ENCODE results near the gene FAM227A. TPM values are rescaled to one million over a fixed set of nuclear protein-coding genes. Genes with fewer than 3 reads are reported as not detected.

Gene FAM227A
- total and polyA plus RNA-seq, 2 donors (not counting 3 experiments of a cell fraction or from before 2014, with no cell fraction given) = 0.58 to 1.9 TPM

DNA sequence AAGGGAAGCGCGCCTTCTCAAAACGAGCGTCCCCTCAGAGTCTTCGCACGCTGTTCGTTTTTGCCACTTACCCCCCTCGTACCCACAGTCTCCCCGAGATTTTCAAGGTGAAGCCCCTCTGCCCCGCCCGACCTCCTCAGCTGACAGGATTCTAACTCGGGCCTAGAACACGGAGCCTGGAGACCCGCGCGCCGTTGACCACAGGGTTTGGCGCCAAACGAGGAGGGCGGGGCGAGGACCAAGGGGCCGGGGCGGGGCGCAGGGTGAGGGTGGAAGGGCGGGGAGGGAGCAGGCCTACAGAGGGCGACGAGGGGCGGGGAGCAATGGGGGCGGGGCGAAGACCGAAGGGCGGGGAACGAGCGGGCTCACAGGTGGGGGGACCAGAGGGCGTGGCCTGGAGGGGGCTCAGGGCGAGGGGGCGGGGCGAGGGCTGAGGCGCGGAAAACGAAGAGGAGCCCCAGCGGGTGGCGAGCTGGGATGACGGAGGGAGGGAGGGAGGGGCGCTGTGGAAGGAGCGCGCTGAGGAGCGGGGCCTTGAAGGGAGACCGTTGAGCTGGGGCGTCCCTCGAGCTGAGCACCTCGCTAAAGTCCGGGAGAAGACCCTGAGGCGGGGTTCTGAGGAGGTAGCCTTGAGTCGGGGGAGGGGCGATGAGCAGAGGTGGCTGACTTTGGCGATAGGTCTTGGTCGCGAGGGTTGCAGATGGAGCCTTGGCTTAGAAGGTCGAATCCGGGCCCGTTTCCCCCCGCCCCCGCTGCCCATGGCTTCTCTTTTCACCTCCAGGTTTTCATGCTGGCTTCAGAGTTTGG lies 86.0 kb downstream of the FAM227A start, which contains the start of gene DMC1:
TSS of gene DMC1 (minus strand) at position 212 of the 807 bp plus-strand sequence. CDS start 1,927 bp downstream, outside the sequence.
- DNase-seq (ENCODE audit: low read depth, low spot score) = peak; percentile 69
- dilution Hi-C loops (cut with MboI; ENCODE audit: extremely low pct_ligation_motif_present, low sequenced_read_pairs) (no loop called here), intact Hi-C loops (cut with micrococcal nuclease) (loop anchor here (1.0 to 10.0 kb wide), 3 partner anchors 65 to 518 kb away; no protein-coding TSS in a partner anchor)
- Histone ChIP-seq H3K9me3 (replicated peaks; ENCODE audit: control insufficient read depth, insufficient read depth, low read length) (no peaks in the 10 kb centered on the region), H4K20me1 (replicated peaks; ENCODE audit: control insufficient read depth, extremely low read depth, insufficient read depth, low read length) (no peaks in the 10 kb centered on the region), H3K4me3 (replicated peaks in 1 of 3; ENCODE audit: insufficient read depth in 1 of 3, low read depth in 1 of 3, low read length in 3 of 3) (peak within 1 kb of the TSS; percentile 19 to 75 (median 60)), H3K4me2 (ENCODE audit: insufficient read depth, low read length) (peak within 1 kb of the TSS; percentile 66), H3K79me2 (ENCODE audit: control insufficient read depth, insufficient read depth, low read length) (no peaks in the 10 kb centered on the region), H3K4me1 (ENCODE audit: control insufficient read depth, extremely low read depth, insufficient read depth, low read length) (peaks cover 7% of the 10 kb centered on the region), H3K27ac (ENCODE audit: insufficient read depth, low read depth, low read length) (no peak within 1 kb of the TSS), H2AFZ (ENCODE audit: low read depth, low read length) (peak within 1 kb of the TSS; percentile 91), H3K9me1 (replicated peaks; ENCODE audit: control insufficient read depth, extremely low read depth, insufficient read depth, low read length) (no peaks in the 10 kb centered on the region), H3K27me3 (ENCODE audit: control insufficient read depth in 2 of 2, insufficient read depth in 2 of 2, low read length in 2 of 2) (peaks cover 0 to 2% of the 10 kb centered on the region in 2 experiments), H3K9ac (replicated peaks; ENCODE audit: extremely low read depth, insufficient read depth, low read length) (peak within 1 kb of the TSS; percentile 75), H3K36me3 (ENCODE audit: control insufficient read depth in 2 of 2, extremely low read depth in 1 of 2, insufficient read depth in 2 of 2, low read length in 2 of 2) (no peaks in the 10 kb centered on the region)
- peak; percentile 74 for FAIRE-seq
- no TSS peak for BruUV-seq (replicated peaks)
- ChIA-PET POLR2A (interaction anchor here (0.7 kb wide), 1 partner anchor 81 kb away, joined by 3 read pairs; no protein-coding TSS in a partner anchor), CTCF (interaction anchor here (0.7 to 6.8 kb wide), 5 partner anchors 12 to 518 kb away, joined by 3 to 76 read pairs (median 4); no protein-coding TSS in a partner anchor)
- no peak for TF ChIP-seq POLR2AphosphoS5 (IDR thresholded peaks at IDR 0.05; ENCODE audit: insufficient read depth, low read depth, low read length)
- TF ChIP-seq GATA2 (IDR thresholded peaks at IDR 0.05; ENCODE audit: insufficient read depth, insufficient read length, low read depth, low read length) = no peak
- no peak for TF ChIP-seq EZH2 (IDR thresholded peaks at IDR 0.05; ENCODE audit: borderline replicate concordance, low read depth, low read length, severe bottlenecking)
- TF ChIP-seq POLR2A (IDR thresholded peaks at IDR 0.05; ENCODE audit: low read depth, low read length) = no peak

Data from endothelial cell of umbilical vein (primary cell).